Stimulated activated CD8-positive, alpha-beta memory T cell treated with anti-CD3 and anti-CD28 coated beads, Interleukin-4, amount 100 ng/mL, for 24 hours (primary cell): ENCODE results near the gene EPHA1.

Experiments
- DNase-seq: peaks from one replicate; pipeline ENCODE4 v3.0.0-alpha.2; 2020; ENCODE audit warnings: low read depth

Gene EPHA1

DNA sequence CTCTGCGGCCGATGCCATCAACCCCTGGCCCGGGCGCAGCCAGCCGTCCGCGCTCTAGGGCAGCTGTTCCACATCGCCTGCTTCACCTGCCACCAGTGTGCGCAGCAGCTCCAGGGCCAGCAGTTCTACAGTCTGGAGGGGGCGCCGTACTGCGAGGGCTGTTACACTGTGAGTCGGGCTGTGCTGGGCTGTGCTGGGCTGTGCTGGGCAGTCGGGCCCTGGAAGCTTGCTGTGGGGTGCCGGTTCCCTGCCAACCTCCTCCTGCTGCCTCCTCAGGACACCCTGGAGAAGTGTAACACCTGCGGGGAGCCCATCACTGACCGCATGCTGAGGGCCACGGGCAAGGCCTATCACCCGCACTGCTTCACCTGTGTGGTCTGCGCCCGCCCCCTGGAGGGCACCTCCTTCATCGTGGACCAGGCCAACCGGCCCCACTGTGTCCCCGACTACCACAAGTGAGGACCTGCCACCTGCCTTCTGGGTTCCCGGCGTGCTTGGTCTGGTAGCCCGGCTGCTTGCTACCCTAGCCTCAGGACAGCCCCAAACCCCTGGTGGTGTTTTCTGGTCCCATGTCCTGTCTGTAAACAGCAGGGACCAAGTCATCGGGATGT lies 20.1 kb downstream of the EPHA1 start:
- DNase-seq = no peak

DNA sequence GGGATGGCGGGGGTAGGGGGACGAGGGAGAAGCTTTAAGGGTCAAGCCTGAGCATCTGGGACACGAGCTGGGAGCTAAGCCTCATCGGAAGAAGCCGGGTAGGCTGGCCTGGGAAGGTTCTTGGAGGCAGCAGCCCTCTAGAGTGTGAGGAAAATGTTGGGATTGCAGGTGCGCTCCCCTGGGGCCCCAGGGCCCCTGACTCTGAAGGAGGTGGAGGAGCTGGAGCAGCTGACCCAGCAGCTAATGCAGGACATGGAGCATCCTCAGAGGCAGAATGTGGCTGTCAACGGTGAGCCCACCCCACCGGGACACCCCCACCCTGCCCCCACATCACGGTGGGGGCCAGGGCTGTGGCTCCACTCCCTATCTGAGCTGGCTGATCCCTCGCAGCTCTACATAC lies 20.6 kb downstream of the EPHA1 start:
- no peak for DNase-seq

- DNase-seq = no peak
Observed at GRCh38 chr7:143387156-143387975, 21.3 kb downstream of the EPHA1 start.

GRCh38 chr7:143385891-143386781 lies 22.5 kb downstream of the EPHA1 start:
- no peak for DNase-seq

DNA sequence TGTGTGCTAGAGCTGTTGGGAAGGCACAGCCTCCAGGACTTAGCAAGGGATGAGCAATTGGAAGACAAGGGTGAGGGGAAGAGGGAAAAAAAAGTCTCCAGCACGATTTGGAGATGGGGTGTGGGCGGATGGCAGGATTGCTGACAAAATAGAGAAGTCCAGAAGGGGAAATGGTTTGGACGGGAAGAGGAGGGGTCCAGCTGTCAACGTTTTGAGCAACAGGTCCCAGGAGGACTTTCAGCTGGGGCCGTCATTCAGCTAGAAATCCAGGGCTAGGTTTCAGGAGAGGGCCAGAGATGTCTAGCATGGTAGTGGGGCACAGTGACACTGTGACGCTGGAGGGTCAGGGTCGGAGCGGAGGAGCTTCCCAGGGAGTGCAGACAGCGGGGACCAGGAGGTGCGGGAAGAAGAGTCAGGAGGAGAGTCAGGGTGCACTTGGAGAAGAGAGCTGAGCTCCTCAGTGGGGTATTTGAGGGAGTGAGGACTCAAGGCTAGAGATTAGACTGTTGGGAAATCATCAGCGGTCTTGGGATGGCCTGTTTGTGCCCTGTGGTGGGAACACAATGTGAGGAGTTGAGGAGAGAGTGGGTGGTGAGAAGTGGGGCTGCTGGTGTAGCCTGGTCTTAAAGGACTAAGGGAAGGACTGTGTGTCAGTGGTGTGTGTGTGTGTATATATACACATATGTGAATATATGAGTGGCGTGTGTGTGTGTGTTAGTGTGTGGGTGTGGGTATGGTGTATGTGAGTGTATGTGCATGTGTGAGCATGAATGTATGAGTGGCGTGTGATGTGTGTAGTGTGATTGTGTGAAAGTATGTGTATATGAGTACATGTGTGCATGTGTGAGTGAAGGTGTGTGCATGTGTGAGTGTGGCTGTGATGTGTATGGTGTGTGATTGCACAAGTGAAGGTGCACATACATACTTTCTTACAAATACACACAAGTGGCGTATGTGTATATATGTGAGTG lies 23.7 kb downstream of the EPHA1 start:
- no peak for DNase-seq

GRCh38 chr7:143384148-143384547 lies 24.5 kb downstream of the EPHA1 start:
- DNase-seq = no peak

GRCh38 chr7:143383642-143383957 lies 25.1 kb downstream of the EPHA1 start:
- DNase-seq = no peak

DNA sequence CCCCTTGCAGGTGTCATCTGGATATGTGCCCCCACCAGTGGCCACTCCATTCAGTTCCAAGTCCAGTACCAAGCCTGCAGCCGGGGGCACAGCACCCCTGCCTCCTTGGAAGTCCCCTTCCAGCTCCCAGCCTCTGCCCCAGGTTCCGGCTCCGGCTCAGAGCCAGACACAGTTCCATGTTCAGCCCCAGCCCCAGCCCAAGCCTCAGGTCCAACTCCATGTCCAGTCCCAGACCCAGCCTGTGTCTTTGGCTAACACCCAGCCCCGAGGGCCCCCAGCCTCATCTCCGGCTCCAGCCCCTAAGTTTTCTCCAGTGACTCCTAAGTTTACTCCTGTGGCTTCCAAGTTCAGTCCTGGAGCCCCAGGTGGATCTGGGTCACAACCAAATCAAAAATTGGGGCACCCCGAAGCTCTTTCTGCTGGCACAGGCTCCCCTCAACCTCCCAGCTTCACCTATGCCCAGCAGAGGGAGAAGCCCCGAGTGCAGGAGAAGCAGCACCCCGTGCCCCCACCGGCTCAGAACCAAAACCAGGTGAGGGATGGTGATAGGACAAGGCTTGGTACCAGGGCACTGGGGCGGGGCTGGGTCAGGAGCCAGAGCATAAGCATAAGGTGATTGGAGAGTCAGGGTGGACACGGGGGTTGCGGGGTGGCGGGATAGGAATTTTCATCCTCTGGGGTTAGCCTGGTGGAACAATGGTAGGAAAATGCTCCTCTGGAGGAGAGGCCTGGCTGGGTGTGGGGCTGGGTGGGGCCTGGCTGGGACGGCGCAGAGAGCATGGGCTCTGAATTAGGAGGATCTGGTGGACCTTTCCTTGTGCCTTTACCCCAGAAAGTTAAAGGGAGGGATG lies 25.6 kb downstream of the EPHA1 start:
- no peak for DNase-seq

DNA sequence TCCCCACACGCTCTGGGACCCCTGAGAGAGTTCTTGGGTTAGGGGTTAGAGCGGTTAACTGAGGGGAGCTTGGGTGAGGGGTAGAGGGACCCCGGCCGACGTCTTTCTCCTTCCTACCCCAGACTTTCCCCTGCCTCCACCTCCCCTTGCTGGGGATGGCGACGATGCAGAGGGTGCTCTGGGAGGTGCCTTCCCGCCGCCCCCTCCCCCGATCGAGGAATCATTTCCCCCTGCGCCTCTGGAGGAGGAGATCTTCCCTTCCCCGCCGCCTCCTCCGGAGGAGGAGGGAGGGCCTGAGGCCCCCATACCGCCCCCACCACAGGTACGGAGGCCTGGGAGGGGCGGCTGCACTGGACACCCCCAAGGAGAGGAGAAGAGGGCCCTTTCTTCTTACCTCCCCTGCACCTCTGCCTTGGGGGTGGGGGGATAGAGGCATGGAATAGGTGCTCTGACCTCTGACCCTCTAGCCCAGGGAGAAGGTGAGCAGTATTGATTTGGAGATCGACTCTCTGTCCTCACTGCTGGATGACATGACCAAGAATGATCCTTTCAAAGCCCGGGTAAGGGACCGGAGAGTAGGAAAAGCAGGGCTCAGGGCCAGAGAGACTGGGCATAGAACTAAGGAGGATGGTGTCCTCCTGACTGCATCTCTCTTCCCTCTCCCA lies 26.4 kb downstream of the EPHA1 start:
- DNase-seq = no peak

DNA sequence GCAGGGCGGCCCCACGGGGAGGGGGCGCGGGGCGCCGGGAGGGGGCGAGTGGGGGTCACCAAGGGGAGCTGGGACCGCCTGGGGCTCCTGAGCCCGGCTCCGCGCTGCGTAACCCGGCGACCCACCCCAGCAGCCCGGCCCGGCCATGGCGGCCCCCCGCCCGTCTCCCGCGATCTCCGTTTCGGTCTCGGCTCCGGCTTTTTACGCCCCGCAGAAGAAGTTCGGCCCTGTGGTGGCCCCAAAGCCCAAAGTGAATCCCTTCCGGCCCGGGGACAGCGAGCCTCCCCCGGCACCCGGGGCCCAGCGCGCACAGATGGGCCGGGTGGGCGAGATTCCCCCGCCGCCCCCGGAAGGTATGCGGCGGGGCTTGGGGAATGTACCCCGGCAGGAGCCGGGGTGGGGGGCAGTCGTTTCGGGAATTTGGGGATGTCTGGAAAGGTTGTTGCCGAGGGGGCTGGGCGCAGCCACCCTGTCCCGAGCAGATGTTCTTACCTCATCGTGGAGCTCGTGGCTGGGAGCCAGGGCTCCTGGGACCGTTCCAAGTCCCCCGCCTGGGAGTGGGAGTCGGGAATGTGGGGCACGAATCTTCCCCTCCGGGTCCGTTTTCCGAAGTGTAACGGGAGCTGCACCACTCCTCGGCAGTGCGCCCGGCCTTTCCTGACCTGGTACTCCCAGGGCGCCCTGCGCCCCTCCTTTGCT lies 27.1 kb downstream of the EPHA1 start:
- DNase-seq = no peak

GRCh38 chr7:143380646-143381426 lies 27.8 kb downstream of the EPHA1 start, which contains the start of gene ZYX:
TSS of gene ZYX (plus strand) at chr7:143381345. CDS start at chr7:143381572, 227 bp downstream.
- peak; percentile 83 for DNase-seq

DNA sequence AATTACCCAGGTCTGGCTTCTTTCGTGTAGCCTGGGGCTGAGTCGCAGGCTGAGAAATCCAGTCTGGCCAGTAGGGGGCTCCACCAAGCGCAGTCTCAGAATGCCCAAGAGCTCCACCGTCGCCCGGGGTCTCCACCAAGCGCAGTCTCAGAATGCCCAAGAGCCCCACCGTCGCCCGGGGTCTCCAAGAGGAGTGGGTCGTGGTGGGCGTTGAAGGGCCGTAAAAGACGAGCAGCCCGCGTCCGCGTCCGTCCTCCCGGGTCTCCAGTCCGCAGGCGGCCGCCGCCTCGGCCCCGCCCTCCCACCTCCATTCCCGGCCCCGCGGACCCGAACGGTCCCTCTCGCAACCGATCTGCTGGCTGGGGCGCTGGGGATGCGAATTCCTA lies 28.4 kb downstream of the EPHA1 start:
- DNase-seq = peak; percentile 79

DNA sequence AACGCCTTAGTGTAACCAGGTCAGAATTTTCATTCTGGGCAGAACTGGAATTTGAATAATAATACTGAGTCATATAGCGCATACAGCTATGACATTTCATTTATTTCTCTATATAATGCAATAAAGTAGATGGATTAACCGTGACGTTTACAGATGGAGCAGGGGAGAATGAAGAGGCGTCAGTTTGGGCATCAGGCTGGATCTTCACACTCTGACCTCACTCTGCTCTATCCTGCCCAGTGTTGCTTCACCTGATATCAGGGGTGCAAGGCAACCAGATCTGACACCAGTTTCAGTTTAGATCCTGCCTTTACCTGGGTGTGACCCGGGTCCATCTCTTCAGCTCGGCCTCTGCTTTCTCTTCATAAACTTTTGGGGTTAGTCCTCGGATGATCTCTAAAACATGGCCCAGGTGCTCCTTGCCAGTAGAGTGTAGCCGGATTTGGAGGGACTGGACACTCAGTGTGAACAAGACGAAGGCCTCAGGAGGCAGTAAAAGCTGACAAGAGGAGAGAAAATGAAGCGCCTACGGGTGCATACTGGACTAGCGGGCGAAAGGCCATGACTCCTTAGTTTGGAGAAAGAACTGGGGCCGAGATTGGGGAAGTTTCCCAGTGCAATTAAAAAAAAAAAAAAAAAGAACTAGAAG lies 28.9 kb downstream of the EPHA1 start:
- DNase-seq = no peak

- DNase-seq = no peak
Observed at GRCh38 chr7:143376396-143376795, 32.3 kb downstream of the EPHA1 start.

GRCh38 chr7:143375298-143376034 lies 33.2 kb downstream of the EPHA1 start:
- no peak for DNase-seq

- DNase-seq = no peak
Observed at GRCh38 chr7:143374561-143374960, 34.1 kb downstream of the EPHA1 start.

- DNase-seq = no peak
Observed at GRCh38 chr7:143373255-143373794, 35.3 kb downstream of the EPHA1 start.
